ENCODE data around the gene OR6A2.
"Not testable (repeated sequence)": the region's sequence is repeated elsewhere in the genome, so short reads cannot be mapped to it uniquely, and the experiment has no call there.

OR6A2 gene

DNA sequence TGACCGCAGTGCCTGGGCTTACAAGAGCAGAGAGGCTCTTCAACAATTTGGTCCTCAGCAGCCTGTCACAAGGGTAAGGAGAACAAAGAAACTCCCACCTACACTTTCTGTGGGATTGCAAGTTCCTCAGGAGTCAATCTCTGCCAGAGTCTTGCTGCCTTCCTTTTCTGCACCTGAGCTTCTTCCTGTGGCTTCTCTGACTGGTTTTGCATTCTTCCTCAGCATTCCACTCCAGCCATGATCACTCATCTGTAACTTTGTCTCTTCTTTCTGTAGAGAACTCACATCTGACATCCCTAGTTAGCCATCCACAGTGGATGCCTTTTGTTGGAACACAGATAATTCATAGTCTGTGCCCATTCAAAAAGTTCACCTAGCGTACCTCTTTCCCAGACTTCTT is 14.2 kb upstream of the OR6A2 start:
- Mint-ChIP-seq H3K27me3 (ENCODE audit: low read depth, poor library complexity) (peaks cover 3% of the 10 kb centered on the region), H3K4me3 (no peak overlapping the region), H3K4me1 (peaks cover 6% of the 10 kb centered on the region), H3K9me3 (no peaks in the 10 kb centered on the region), H3K27ac (no peak overlapping the region), H3K36me3 (ENCODE audit: low read depth) (no peaks in the 10 kb centered on the region)
- no peak for DNase-seq
- TF ChIP-seq, protein P1, sequence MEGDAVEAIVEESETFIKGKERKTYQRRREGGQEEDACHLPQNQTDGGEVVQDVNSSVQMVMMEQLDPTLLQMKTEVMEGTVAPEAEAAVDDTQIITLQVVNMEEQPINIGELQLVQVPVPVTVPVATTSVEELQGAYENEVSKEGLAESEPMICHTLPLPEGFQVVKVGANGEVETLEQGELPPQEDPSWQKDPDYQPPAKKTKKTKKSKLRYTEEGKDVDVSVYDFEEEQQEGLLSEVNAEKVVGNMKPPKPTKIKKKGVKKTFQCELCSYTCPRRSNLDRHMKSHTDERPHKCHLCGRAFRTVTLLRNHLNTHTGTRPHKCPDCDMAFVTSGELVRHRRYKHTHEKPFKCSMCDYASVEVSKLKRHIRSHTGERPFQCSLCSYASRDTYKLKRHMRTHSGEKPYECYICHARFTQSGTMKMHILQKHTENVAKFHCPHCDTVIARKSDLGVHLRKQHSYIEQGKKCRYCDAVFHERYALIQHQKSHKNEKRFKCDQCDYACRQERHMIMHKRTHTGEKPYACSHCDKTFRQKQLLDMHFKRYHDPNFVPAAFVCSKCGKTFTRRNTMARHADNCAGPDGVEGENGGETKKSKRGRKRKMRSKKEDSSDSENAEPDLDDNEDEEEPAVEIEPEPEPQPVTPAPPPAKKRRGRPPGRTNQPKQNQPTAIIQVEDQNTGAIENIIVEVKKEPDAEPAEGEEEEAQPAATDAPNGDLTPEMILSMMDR (IDR thresholded peaks at IDR 0.05): no peak

DNA sequence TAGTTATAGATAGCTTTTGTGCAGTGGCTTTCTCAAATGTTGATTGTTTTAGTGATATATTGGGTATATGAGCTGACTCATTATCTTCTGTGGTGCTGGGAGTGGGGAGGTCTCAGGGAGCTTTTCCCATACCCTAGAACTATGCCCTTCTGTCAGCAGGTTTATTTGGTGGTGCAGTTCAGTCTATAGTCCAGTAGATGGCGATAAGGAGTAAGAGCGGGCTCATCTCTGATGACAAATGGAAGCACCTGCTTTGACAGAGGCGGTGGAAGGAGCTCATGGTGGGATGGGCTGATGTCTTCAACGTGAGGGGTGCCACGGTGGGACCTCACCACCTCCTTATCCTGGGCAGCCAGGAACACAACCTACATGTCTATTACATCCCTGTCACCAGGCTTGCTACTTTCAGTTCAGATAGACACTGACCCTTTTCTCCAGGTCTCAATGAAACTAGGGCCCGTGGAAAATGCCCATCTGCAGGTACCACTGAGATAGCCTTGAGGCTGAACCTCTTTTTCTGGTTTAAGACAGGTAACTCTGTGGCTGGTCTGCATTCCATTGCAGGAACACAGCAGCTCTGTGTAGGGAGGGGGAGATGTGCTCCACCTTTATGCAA is 13.0 kb upstream of the OR6A2 start:
- H3K4me1 Mint-ChIP-seq: peaks cover 6% of the 10 kb centered on the region
- peak; percentile 32 for DNase-seq
- H3K9me3 Mint-ChIP-seq: no peaks in the 10 kb centered on the region
- no peaks in the 10 kb centered on the region for H3K36me3 Mint-ChIP-seq (ENCODE audit: low read depth)
- H3K27me3 Mint-ChIP-seq (ENCODE audit: low read depth, poor library complexity): peaks cover 3% of the 10 kb centered on the region
- TF ChIP-seq, protein P1 (IDR thresholded peaks at IDR 0.05): peak; percentile 94
- no peak overlapping the region for H3K4me3 Mint-ChIP-seq
- no peak overlapping the region for H3K27ac Mint-ChIP-seq

DNA sequence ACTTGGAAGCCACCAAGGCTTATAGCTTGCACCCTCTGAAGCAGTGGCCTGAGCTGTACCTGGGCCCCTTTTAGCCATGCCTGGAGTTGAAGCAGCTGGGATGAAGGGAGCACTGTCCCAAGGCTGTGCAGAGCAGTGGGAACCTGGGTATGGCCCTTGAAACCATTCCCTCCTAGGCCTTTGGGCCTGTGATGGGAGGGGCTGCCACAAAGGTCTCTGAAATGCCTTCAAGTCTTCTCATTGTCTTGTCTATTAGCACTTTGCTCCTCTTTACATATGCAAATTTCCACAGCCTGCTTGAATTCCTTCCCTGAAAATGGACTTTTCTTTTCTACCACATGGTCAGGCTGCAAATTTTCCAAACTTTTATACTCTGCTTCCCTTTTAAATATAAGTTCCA is 1.6 kb upstream of the OR6A2 start:
- not testable (repeated sequence) for DNase-seq; H3K4me3 Mint-ChIP-seq; H3K9me3 Mint-ChIP-seq; H3K4me1 Mint-ChIP-seq; H3K27me3 Mint-ChIP-seq (ENCODE audit: low read depth, poor library complexity); H3K27ac Mint-ChIP-seq; H3K36me3 Mint-ChIP-seq (ENCODE audit: low read depth)

DNA sequence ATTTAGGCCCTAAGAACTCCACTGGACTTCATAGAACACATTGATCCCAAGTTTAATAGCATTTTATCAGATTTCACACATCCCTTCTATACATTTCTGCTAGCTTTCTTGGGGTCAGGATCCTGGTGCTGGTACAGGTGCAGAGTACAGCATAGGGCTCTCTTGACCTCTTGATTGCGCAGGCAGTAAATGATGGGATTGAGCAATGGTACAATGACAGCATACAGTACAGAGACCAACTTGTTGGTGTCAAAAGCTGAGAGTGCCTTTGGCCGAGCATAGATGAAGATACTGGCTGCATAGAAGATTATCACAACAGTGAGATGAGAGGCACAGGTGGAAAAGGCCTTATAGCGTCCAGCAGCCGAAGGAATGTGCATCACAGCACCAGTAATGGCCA is 4.8 kb downstream of the OR6A2 start:
- H3K9me3 Mint-ChIP-seq: no peaks in the 10 kb centered on the region
- peak overlapping the region; percentile 38 for H3K27ac Mint-ChIP-seq
- no peak for DNase-seq
- H3K4me1 Mint-ChIP-seq: no peaks in the 10 kb centered on the region
- TF ChIP-seq, protein P1 (IDR thresholded peaks at IDR 0.05): no peak
- no peaks in the 10 kb centered on the region for H3K36me3 Mint-ChIP-seq (ENCODE audit: low read depth)
- H3K27me3 Mint-ChIP-seq (ENCODE audit: low read depth, poor library complexity): no peaks in the 10 kb centered on the region
- no peak overlapping the region for H3K4me3 Mint-ChIP-seq

DNA sequence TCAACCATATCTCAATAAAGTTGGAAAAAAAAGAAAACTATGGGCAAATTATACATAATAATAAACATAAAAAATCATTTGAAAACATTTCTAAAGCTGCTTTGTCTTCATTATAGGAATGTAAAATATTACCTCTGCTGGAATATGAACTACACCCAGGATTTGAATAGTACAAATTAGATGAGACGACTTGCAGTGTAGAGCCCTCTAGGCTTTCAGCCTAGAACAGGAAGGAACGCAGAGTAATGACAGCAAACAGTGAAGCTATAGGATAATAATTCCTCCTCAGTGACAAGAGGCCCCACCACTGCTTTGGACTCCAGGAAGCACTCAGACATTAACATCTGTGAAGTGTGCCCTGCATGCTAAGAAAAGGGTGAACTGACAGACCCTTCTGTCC is 8.9 kb downstream of the OR6A2 start:
- H3K27ac Mint-ChIP-seq: no peak overlapping the region
- no peak overlapping the region for H3K4me3 Mint-ChIP-seq
- H3K4me1 Mint-ChIP-seq: no peaks in the 10 kb centered on the region
- no peak for DNase-seq
- no peaks in the 10 kb centered on the region for H3K36me3 Mint-ChIP-seq (ENCODE audit: low read depth)
- TF ChIP-seq, protein P1 (IDR thresholded peaks at IDR 0.05): no peak
- H3K9me3 Mint-ChIP-seq: no peaks in the 10 kb centered on the region
- no peaks in the 10 kb centered on the region for H3K27me3 Mint-ChIP-seq (ENCODE audit: low read depth, poor library complexity)

DNA sequence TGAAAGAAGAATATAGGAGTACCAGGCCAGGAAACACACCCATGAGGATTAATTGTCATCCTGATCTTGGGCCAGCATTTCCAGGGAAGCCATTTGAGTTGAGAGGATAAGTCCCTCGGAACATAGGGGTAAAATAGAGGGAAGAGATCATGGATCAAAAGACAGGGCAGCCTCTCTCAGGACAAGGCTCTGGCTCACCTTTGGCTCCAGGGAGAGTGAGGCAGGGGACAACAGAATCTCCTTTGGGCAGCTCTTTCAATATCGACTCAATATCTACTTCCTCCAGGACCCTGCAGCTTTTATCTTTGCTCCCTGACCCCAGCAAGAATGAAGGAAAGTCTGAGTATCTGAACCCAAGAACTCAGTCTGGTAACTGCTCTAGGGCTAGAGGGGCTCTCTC is 16.8 kb downstream of the OR6A2 start, which contains the start of gene OR2AG1:
TSS of gene OR2AG1 (plus strand) at position 301 of the 400 bp plus-strand sequence. CDS start 2,018 bp downstream, outside the sequence.
- no peaks in the 10 kb centered on the region for H3K36me3 Mint-ChIP-seq (ENCODE audit: low read depth)
- peaks cover 8% of the 10 kb centered on the region for H3K27me3 Mint-ChIP-seq (ENCODE audit: low read depth, poor library complexity)
- H3K27ac Mint-ChIP-seq: peak within 1 kb of the TSS; percentile 10
- no peaks in the 10 kb centered on the region for H3K9me3 Mint-ChIP-seq
- no peak for DNase-seq
- no peak within 1 kb of the TSS for H3K4me3 Mint-ChIP-seq
- TF ChIP-seq, protein P1 (IDR thresholded peaks at IDR 0.05): no peak
- H3K4me1 Mint-ChIP-seq: no peaks in the 10 kb centered on the region

Data from nephron progenitor cell (in vitro differentiated cells).